ENCODE measurements around the gene ADGRA3. TPM values are rescaled to one million over a fixed set of nuclear protein-coding genes. Genes with fewer than 3 reads are reported as not detected.

The ADGRA3 gene
- polyA plus RNA-seq, 3 donors, result 0.07 TPM; not detected in 2

DNA sequence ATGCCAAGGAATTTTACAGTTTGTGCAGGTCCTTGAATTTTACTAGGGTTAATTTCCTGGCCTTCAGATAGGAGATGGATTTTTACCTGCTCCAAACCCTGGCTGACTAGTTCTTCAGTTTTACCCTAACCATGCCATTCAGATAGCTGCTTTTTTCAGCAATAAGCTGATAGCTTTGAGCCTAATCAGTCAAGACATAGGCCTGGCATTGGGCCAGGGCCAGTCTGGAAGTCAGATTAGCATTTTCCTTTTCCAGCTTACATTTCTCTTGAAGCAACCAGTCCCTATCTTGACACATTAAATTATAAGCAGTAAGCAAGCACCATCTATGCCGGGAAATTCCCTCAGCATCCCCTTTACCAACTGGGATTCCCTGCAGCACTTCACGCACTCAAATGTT is 177.1 kb downstream of the ADGRA3 start:
- H3K4me3 Mint-ChIP-seq, result no peak overlapping the region
- H3K27me3 ChIP-seq (ENCODE audit: control insufficient read depth in 2 of 2, insufficient read depth in 2 of 2, low read length in 2 of 2), result no peaks in the 10 kb centered on the region
- 100% methylated on average over 2 of the region's 2 CpGs for WGBS (ENCODE audit: insufficient coverage)
- H3K4me1 Mint-ChIP-seq, result no peaks in the 10 kb centered on the region
- intact Hi-C loops (cut with micrococcal nuclease), result no loop called here
- H4K20me1 ChIP-seq (ENCODE audit: insufficient read depth, low read length), result no peaks in the 10 kb centered on the region
- no peak overlapping the region for H2AFZ ChIP-seq (ENCODE audit: insufficient read depth, low read depth, low read length, poor library complexity, severe bottlenecking)
- H3K36me3 ChIP-seq (replicated peaks in 1 of 2; ENCODE audit: control insufficient read depth in 1 of 2, insufficient read depth in 2 of 2, low read length in 2 of 2), result no peaks in the 10 kb centered on the region
- peaks cover 0 to 7% of the 10 kb centered on the region in 2 donors for H3K9me3 ChIP-seq (replicated peaks in 1 of 2; ENCODE audit: control insufficient read depth in 1 of 2, insufficient read depth in 1 of 2, low read length in 2 of 2)
- no peak overlapping the region for H3K4me2 ChIP-seq (replicated peaks; ENCODE audit: extremely low read depth, low read length, poor library complexity, severe bottlenecking)
- no peak for DNase-seq
- H3K4me3 ChIP-seq (replicated peaks in 1 of 3; ENCODE audit: low read depth in 2 of 3, low read length in 3 of 3), result no peak overlapping the region
- no peaks in the 10 kb centered on the region for H3K79me2 ChIP-seq (ENCODE audit: insufficient read depth, low read length)
- no peak overlapping the region for H3K27ac ChIP-seq (ENCODE audit: low read depth in 1 of 2, low read length in 2 of 2)
- H3K27ac Mint-ChIP-seq, result no peak overlapping the region
- no peaks in the 10 kb centered on the region for H3K4me1 ChIP-seq (ENCODE audit: control insufficient read depth in 1 of 2, insufficient read depth in 2 of 2, low read length in 2 of 2)
- peaks cover 0 to 11% (median 5%) of the 10 kb centered on the region in 7 donors for H3K9me3 Mint-ChIP-seq
- no peaks in the 10 kb centered on the region for H3K36me3 Mint-ChIP-seq
- TF ChIP-seq, protein P1, sequence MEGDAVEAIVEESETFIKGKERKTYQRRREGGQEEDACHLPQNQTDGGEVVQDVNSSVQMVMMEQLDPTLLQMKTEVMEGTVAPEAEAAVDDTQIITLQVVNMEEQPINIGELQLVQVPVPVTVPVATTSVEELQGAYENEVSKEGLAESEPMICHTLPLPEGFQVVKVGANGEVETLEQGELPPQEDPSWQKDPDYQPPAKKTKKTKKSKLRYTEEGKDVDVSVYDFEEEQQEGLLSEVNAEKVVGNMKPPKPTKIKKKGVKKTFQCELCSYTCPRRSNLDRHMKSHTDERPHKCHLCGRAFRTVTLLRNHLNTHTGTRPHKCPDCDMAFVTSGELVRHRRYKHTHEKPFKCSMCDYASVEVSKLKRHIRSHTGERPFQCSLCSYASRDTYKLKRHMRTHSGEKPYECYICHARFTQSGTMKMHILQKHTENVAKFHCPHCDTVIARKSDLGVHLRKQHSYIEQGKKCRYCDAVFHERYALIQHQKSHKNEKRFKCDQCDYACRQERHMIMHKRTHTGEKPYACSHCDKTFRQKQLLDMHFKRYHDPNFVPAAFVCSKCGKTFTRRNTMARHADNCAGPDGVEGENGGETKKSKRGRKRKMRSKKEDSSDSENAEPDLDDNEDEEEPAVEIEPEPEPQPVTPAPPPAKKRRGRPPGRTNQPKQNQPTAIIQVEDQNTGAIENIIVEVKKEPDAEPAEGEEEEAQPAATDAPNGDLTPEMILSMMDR (IDR thresholded peaks at IDR 0.05), result no peak
- peaks cover 0 to 1% (median 0%) of the 10 kb centered on the region in 3 donors for H3K27me3 Mint-ChIP-seq (ENCODE audit: low read depth in 3 of 3)
- H3K9ac ChIP-seq (ENCODE audit: insufficient read depth, low read length, poor library complexity, severe bottlenecking), result no peak overlapping the region

Other genes with a start within 250 kb of the ADGRA3 start
- not detected for gene GBA3, start 176.9 kb upstream of the ADGRA3 start, polyA plus RNA-seq